ENCODE measurements around the gene CLTC. TPM values are rescaled to one million over a fixed set of nuclear protein-coding genes. Genes with fewer than 3 reads are reported as not detected.

Gene CLTC
- total RNA-seq, 1 experiment from 2014 or later = 206 TPM

- CTCF ChIA-PET = no interaction called here
- no peak overlapping the region for H2AFZ ChIP-seq
- peaks cover 6% of the 10 kb centered on the region for H3K4me1 ChIP-seq (replicated peaks; ENCODE audit: insufficient read depth)
- no TSS peak for BruUV-seq (replicated peaks)
- 0 out of 2 replicates have a peak, but pooled peaks cover 16% of the 10 kb centered on the region for H3K36me3 ChIP-seq (ENCODE audit: low read depth)
- no peak for DNase-seq
- intact Hi-C loops (cut with micrococcal nuclease; ENCODE audit: unreplicated experiment) = no loop called here
- no peaks in the 10 kb centered on the region for H4K20me1 ChIP-seq (ENCODE audit: insufficient read depth)
- H3F3A ChIP-seq (ENCODE audit: insufficient read depth, low read depth) = peaks cover 3% of the 10 kb centered on the region; the same call in 1 of the 2 replicates
- POLR2A ChIA-PET (ENCODE audit: unreplicated experiment) = no interaction called here
- no peak overlapping the region for H3K4me3 ChIP-seq
- H3K27me3 ChIP-seq (ENCODE audit: insufficient read depth, low read depth) = no peaks in the 10 kb centered on the region
- TF ChIP-seq EZH2 (IDR thresholded peaks at IDR 0.05; ENCODE audit: low read depth) (no peak), CTCF (conservative IDR thresholded peaks at IDR 0.05) (no peak)
- H3K27ac ChIP-seq = no peak overlapping the region
- no peak overlapping the region for H3K4me2 ChIP-seq
- no peaks in the 10 kb centered on the region for H3K9me3 ChIP-seq (ENCODE audit: insufficient read depth, low read depth)
- peaks cover 20% of the 10 kb centered on the region for H3K79me2 ChIP-seq (ENCODE audit: low read depth)
- H3K9me2 ChIP-seq (ENCODE audit: insufficient read depth) = no peaks in the 10 kb centered on the region
Measured at GRCh38 chr17:59734226-59734625, 114.5 kb downstream of the CLTC start.

- intact Hi-C loops (cut with micrococcal nuclease; ENCODE audit: unreplicated experiment) = no loop called here
- Histone ChIP-seq H3K4me1 (replicated peaks; ENCODE audit: insufficient read depth) (no peaks in the 10 kb centered on the region), H3K9me2 (ENCODE audit: insufficient read depth) (no peaks in the 10 kb centered on the region), H3K27me3 (ENCODE audit: insufficient read depth, low read depth) (no peaks in the 10 kb centered on the region), H3K4me2 (no peak overlapping the region), H2AFZ (no peak overlapping the region), H3K27ac (no peak overlapping the region), H3F3A (ENCODE audit: insufficient read depth, low read depth) (peaks cover 8% of the 10 kb centered on the region), H3K4me3 (no peak overlapping the region), H3K36me3 (ENCODE audit: low read depth) (0 out of 2 replicates have a peak, but pooled peaks cover 17% of the 10 kb centered on the region), H3K9me3 (ENCODE audit: insufficient read depth, low read depth) (no peaks in the 10 kb centered on the region), H4K20me1 (ENCODE audit: insufficient read depth) (no peaks in the 10 kb centered on the region), H3K79me2 (ENCODE audit: low read depth) (peaks cover 6% of the 10 kb centered on the region)
- TF ChIP-seq EZH2 (IDR thresholded peaks at IDR 0.05; ENCODE audit: low read depth) (no peak), CTCF (conservative IDR thresholded peaks at IDR 0.05) (no peak)
- POLR2A ChIA-PET (ENCODE audit: unreplicated experiment) = no interaction called here
- DNase-seq = no peak
- no TSS peak for BruUV-seq (replicated peaks)
- CTCF ChIA-PET = no interaction called here
Measured at GRCh38 chr17:59737324-59737723, 117.6 kb downstream of the CLTC start.

GRCh38 chr17:59743842-59744241, 124.1 kb downstream of the CLTC start:
- H3K4me1 ChIP-seq (replicated peaks; ENCODE audit: insufficient read depth) = peaks cover 3% of the 10 kb centered on the region; the same call in 1 of the 2 replicates
- intact Hi-C loops (cut with micrococcal nuclease; ENCODE audit: unreplicated experiment) = no loop called here
- ChIA-PET POLR2A (ENCODE audit: unreplicated experiment) (no interaction called here), CTCF (no interaction called here)
- no TSS peak for BruUV-seq (replicated peaks)
- H3K79me2 ChIP-seq (ENCODE audit: low read depth) = no peaks in the 10 kb centered on the region
- no peaks in the 10 kb centered on the region for H3K27me3 ChIP-seq (ENCODE audit: insufficient read depth, low read depth)
- H2AFZ ChIP-seq = no peak overlapping the region
- H3F3A ChIP-seq (ENCODE audit: insufficient read depth, low read depth) = peaks cover 28% of the 10 kb centered on the region
- TF ChIP-seq EZH2 (IDR thresholded peaks at IDR 0.05; ENCODE audit: low read depth) (no peak), CTCF (conservative IDR thresholded peaks at IDR 0.05) (no peak)
- DNase-seq = no peak
- no peaks in the 10 kb centered on the region for H3K9me3 ChIP-seq (ENCODE audit: insufficient read depth, low read depth)
- peaks cover 19% of the 10 kb centered on the region; the same call in 1 of the 2 replicates for H3K36me3 ChIP-seq (ENCODE audit: low read depth)
- no peak overlapping the region for H3K4me2 ChIP-seq
- H4K20me1 ChIP-seq (ENCODE audit: insufficient read depth) = no peaks in the 10 kb centered on the region
- no peak overlapping the region for H3K4me3 ChIP-seq
- no peak overlapping the region for H3K27ac ChIP-seq
- H3K9me2 ChIP-seq (ENCODE audit: insufficient read depth) = no peaks in the 10 kb centered on the region
